HG02610 (cell line): ENCODE results near the gene CCDC92B.

Experiments
- ATAC-seq: cut with Tn5 transposase; IDR thresholded peaks from one replicate; pipeline ENCODE4 v1.9.1; 2021; ENCODE audit warnings: mild to moderate bottlenecking, moderate library complexity; ENCODE audit not compliant: unreplicated experiment

CCDC92B gene

GRCh38 chr17:2779545-2779944, 30.1 kb upstream of the CCDC92B start:
- no peak for ATAC-seq

DNA sequence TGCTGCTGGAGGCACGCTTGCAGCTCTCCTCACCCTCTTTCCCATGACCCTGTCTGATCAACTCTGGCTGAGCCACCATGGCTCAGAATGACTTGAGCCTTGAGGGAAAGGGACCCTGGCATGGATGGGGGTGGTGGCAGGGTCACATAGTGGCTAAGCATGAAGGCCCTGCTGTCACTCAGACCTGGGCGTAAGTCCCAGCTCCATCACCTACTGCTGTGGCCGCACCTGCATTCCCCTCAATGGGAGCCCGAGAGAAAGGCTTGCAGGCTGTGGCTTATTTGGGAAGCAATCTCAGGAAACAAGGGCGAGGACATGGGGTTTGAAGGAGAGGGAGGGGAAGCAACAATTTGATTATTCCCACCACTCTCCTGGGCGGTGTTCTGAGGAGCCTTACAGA, 29.0 kb upstream of the CCDC92B start:
- ATAC-seq = no peak

DNA sequence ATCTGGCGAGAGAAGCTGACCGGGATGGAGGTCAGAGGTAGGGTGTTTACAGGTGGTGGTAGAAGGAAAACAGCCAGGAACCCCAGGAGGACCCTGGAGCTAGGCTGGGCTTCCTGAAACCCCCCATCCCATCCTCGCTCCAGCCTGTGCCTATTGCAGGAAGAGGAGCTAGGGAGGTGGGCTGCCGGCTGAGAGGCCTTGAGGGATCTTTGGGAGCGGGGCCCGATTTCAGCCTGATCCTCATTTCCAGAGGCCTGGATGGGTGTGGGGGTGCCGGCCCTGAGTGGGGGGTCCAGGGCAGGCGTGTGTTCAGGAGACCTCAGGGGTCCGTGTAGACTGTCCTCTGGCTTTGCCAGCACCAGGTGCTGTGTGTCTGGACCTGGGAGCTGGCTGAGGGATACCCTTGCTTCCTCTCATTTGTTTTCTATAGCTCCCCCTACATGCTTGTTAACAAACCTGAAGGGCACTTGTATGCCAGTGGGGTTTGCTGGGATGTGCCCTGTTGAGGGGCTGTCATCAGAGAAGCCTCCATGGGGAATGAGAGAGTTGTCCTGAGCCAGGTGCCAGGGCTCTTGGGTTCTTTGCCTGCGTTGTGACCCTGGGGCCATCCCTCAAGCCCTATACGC, 27.9 kb upstream of the CCDC92B start:
- no peak for ATAC-seq

- ATAC-seq = no peak
Measured at GRCh38 chr17:2776589-2777241, 27.3 kb upstream of the CCDC92B start.

DNA sequence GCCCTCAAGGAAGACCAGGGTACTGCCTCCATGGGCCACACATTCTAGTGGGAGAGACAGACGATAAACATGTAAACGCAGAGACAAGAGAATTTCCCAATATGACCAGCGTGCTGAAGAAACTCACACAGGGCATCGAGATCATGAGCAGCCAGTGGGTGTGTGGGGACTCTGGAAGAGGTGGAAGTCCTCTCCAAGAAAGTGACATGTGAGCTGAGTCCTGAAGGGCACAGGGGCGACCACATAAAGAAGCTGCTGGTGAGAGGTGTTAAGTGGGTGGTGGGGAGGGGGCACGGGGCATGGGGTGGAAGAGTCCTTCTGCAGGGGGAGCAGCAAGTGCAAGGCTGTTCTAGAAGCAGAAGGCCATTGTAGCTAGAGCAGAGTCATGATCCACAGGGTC, 25.8 kb upstream of the CCDC92B start:
- no peak for ATAC-seq

GRCh38 chr17:2770129-2770528, 20.7 kb upstream of the CCDC92B start:
- ATAC-seq = no peak

DNA sequence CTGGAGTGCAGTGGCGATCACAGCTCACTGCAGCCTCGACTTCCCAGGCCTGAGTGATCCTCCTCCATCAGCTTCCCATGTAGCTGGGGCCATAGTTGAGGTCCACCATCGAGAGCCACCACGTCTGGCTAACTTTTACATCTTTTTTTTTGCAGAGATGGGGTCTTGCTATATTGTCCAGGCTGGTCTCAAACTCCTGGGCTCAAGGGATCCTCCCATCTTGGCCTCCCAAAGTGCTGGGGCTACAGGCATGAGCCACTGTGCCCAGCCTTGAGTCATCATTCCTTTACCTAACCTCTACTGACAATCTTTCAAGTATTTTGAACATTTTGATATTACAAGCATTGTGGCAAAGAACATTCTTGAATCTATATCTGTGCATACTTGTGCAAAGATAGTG, 9.4 kb upstream of the CCDC92B start:
- no peak for ATAC-seq

DNA sequence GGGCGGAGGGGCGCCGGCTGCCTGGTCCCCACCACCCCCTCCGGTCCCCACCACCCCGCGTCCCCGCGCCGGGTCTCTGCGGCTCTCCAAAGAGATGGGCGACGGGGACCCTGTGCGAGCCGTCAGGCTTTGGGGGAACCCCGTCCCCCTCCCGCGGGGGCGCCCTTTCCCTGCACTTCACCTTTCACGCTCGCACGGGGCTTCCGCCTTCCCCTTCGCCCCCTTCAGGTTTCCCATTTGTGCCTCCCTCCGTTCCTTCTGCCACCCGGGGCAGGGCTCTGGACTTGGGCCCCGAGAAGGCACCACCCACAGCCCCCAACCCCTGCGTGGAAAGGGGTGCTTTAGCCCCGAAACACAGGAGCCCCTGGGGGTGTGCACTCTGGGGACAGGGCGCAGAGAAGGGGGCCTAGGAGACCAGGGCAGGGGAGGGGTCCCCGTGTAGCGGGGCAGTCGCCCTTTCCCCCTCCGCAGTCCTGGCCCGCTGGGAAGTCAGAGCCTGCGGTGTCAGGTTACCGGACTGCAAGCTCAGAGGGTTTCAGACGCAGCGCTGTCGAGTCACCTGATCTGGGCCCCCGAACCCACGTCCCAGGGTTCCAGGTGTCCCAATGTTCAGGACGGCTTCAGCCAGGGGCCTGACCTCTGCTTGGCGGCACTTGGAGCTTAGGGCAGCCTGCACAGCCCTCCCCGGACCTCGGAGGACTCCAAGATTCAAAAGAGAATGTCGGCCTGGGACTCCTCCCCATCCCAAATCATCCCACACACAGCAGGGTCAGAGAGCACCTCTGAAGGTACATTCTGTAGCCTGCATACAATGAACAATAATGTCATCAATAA, 6.7 kb upstream of the CCDC92B start:
- ATAC-seq = no peak

DNA sequence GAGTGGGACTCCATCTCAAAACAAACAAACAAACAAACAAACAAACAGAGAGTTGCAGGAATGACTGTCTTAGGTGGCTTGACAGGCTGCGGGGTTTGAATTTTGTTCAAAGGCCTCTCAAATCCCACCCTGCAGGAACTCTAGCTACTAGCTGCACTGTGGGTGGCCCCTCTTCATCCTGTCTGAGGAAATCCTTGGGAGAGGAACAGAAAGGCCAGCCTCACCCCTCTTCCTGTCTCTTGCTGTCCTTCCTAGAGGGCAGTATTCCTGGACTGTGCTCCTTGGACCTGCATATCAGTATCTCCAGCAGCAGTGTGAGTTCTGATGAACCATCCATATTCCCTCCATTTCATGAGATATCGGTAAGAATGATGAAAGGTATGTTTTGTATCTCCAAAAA, 2.0 kb upstream of the CCDC92B start:
- no peak for ATAC-seq

DNA sequence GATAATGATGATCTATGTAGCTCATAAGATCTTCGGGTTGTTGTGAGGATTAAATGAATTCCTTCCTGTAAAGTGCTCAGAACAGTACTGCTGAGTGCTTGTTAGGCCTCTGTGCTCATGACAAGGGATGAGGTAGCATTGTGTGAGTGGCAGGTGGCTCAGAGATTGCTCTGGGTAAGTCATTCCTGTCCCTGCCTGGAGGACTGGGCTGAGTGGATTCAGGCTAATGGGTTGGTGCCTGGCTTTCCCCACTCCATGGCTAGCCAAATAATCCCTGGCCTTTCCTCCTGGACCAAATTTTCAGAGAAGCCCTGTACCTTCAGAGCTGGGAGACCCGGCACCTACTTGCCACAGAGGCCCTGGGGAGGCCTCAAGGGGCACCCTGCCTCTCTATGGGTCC, 1.3 kb upstream of the CCDC92B start:
- ATAC-seq = no peak

DNA sequence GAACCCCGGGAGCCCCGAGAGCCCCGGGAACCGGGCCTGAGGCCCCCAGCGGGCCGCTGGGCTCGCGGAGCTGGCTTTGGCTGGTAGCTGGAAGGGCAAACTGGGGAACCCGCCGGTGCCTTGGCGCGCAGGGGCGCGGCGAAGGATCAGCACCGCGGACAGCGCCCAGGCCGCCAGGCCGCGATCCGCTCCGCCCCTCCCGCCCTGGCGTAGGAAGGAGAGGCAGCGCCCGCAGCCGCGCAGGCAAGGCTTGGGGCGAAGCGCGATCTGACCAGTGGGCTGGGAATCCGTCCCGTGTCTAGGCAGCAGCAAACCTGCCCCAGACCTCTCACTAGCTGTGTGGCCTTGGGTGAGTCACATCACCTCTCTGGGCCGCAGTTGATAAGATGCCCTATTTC, 331 bp upstream of the CCDC92B start:
- no peak for ATAC-seq

DNA sequence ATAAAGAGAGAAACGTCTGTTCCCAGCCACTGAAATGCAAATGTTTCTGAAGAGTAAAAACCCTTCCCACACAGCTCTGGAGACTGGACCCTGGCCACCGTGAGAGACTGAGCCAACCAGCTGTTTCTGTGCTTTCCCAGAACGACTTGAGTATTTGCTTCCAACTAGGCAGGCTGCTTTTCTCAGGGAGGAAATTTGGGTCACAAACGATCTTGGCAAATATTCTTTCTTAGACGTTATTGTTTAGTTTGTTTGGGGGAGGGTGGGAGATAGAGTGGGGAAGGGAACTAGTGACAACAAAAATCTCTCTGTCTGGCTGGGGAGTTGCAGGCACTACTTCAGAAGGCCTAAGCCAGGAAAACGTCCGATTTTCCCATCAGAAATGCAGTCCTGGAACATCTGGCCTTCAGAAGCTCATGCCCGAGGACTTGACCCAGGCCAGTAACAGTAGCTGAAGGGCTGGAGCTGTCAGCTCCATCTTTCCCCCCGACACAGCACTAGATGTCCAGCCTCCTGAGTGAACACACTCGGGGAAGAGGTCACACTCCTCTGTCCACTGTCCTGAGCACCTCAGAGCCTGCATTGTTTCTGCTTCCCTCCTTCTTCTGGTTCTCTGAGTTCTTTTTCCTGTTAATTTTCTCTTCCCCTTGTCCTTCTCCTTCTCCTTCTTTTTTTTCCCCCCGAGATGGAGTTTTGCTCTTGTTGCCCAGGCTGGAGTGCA, 4.0 kb downstream of the CCDC92B start:
- no peak for ATAC-seq

- ATAC-seq = no peak
Measured at GRCh38 chr17:2737693-2738092, 11.8 kb downstream of the CCDC92B start.

GRCh38 chr17:2736956-2737355, 12.5 kb downstream of the CCDC92B start:
- no peak for ATAC-seq

DNA sequence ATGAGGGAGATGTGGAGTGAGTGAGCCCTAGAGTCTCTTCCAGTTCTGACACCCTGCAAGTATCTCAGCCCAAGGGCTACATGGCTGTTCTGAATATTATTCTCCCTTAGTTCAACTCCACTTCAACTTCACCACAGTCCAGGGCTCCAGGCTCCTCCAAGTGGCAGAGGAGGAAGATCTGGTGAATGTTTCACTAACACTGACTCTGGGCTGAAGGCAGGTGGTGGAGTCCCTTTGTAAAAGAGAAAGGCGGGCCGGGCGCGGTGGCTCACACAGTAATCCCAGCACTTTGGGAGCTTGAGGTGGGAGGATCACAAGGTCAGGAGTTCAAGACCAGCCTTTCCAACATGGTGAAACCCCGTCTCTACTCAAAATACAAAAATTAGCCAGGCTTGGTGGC, 13.6 kb downstream of the CCDC92B start:
- ATAC-seq = no peak

GRCh38 chr17:2734939-2735338, 14.5 kb downstream of the CCDC92B start:
- no peak for ATAC-seq

DNA sequence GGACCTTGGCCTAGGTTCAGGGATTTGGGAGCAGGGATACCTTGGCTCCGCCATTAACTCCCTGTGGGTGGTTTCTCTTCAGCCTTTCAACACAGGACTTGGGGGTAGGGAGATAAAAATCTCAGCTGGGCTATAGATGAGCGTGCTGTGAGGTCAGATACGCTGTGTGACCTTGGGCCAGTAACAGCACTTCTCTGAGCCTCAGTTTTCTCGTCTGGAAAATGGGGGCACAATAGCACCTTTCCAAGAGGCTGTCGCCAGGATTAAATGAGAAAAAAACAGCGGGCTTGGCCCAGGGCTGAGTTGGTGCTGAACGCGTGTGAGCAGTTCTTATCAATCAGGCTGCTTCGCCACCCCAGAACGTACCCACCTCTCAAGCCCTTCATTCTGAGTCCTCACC, 17.6 kb downstream of the CCDC92B start:
- no peak for ATAC-seq

DNA sequence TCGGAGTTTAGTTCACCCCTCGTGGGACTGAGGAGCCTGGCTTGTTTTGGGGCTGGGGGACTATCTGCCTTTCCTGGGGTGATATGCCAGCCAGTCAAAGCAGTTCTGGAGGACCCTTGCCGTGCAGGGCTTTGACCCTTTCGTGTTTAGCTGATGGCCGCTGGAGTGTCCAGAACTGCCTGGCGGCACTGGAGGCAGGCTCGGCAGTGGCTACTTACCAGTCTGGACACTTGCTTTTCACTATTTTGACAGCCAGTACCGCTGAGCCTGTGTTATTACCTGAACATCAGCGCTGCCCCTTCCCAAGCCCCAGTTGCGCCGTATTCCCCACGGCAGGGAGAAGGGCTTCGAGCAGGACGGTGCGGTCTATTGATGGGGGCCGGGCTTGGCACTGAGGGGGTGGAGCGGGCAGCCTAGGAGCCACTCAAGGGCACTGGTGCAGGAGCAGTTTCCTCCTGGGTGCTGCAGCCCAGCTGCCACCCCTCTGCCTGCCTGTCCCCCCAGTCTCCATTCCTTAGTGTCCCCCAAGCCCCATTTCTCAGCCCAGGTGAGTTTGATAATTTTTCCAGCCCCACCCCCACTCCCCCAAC, 18.6 kb downstream of the CCDC92B start:
- ATAC-seq = no peak

DNA sequence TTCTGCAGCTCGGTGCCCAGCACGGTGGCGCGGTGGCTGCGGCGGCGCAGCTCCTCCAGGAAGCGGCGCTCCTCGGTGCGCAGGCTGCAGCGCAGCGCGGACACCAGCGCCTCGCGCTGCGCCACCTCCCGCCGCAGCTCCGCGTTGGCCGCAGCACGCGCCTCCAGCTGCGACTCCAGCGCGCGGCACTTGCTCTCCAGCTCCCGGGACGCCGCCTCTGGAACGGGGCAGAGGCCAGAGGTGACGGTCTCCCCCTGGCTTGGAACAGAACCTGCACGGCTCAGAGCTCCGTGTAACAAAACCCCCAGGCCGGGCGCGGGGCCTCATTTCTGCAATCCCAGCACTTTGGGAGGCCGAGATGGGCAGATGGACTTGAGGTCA, 24.7 kb downstream of the CCDC92B start:
- ATAC-seq = no peak

- no peak for ATAC-seq
Measured at GRCh38 chr17:2723997-2724783, 25.3 kb downstream of the CCDC92B start.
